OCI-LY7 (cell line): ENCODE measurements around the gene SENP6. TPM values are rescaled to one million over a fixed set of nuclear protein-coding genes. Genes with fewer than 3 reads are reported as not detected.

Experiments
- Bru-seq: library from RNA; stranded (reverse); fragments of 400-500 nt; gene quantifications from one replicate; lab custom pipeline; 2021; lab: Mats Ljungman, UMichigan
- BruChase-seq, 2 experiments: library from RNA; stranded (reverse); fragments of 400-500 nt; gene quantifications; one replicate each; lab custom pipeline; 2021; lab: Mats Ljungman, UMichigan
- BruUV-seq: library from RNA; stranded (reverse); fragments of 400-500 nt; replicated peaks from 2 replicates; lab custom pipeline; 2021; lab: Mats Ljungman, UMichigan
- CTCF ChIA-PET: fragments of 300-600 bp; sonication (Branson Sonifier 250); formaldehyde crosslinking; loops from one replicate; lab custom pipeline; 2022; ENCODE audit warnings: antibody characterized with exemption; ENCODE audit not compliant: unreplicated experiment; lab: Charles Lee
- POLR2A ChIA-PET: fragments of 300-600 bp; sonication (Branson Sonifier 250); formaldehyde crosslinking; loops from one replicate; lab custom pipeline; 2022; ENCODE audit warnings: antibody characterized with exemption; lab: Charles Lee
- DNase-seq: peaks from one replicate; pipeline ENCODE4 v3.0.0-alpha.2; 2015; ENCODE audit warnings: low spot score
- H2AFZ ChIP-seq: fragments of 200-600 bp; sonication (generic), shearing (Covaris generic); 2 replicates; pipeline ENCODE4 v1.6.1; 2014; ENCODE audit warnings: mild to moderate bottlenecking, antibody characterized with exemption, low read length, moderate library complexity
- H3K27ac ChIP-seq: fragments of 200-600 bp; sonication (generic); 2 replicates; pipeline ENCODE4 v1.5.1; 2014; ENCODE audit warnings: mixed run types, low read depth, mild to moderate bottlenecking, moderate library complexity, low read length, inconsistent platforms; ENCODE audit not compliant: poor library complexity, severe bottlenecking
- H3K36me3 ChIP-seq: fragments of 200-600 bp; sonication (generic); 2 replicates; pipeline ENCODE4 v1.6.1; 2014; ENCODE audit warnings: mild to moderate bottlenecking, antibody characterized with exemption, low read length, moderate library complexity, mixed read lengths; ENCODE audit not compliant: insufficient read depth
- H3K4me1 ChIP-seq: fragments of 200-600 bp; sonication (generic); 2 replicates; pipeline ENCODE4 v1.5.1; 2014; ENCODE audit warnings: mild to moderate bottlenecking, low read length; ENCODE audit not compliant: insufficient read depth, poor library complexity, severe bottlenecking
- H3K4me2 ChIP-seq: fragments of 200-600 bp; sonication (generic); 2 replicates; pipeline ENCODE4 v1.6.1; 2014; ENCODE audit warnings: mild to moderate bottlenecking, low read length
- H3K4me3 ChIP-seq: fragments of 200-600 bp; sonication (generic); 2 replicates; pipeline ENCODE4 v1.5.1; 2014; ENCODE audit warnings: mild to moderate bottlenecking, low read depth, low read length; ENCODE audit not compliant: poor library complexity, severe bottlenecking
- H3K79me2 ChIP-seq: fragments of 200-600 bp; sonication (generic); 2 replicates; pipeline ENCODE4 v1.6.1; 2016; ENCODE audit warnings: low read depth, mild to moderate bottlenecking, low read length, moderate library complexity, mixed read lengths; ENCODE audit not compliant: insufficient read depth
- H3K9me2 ChIP-seq: fragments of 200-600 bp; sonication (generic); 2 replicates; pipeline ENCODE4 v1.6.1; 2016; ENCODE audit warnings: mild to moderate bottlenecking, low read length, mixed read lengths; ENCODE audit not compliant: insufficient read depth
- H3K9me3 ChIP-seq: fragments of 200-600 bp; sonication (generic); 2 replicates; pipeline ENCODE4 v1.6.1; 2014; ENCODE audit warnings: mild to moderate bottlenecking, mixed run types, low read length, mixed read lengths
- H4K20me1 ChIP-seq: fragments of 200-600 bp; sonication (generic); 2 replicates; pipeline ENCODE4 v1.6.1; 2014; ENCODE audit warnings: mild to moderate bottlenecking, antibody characterized with exemption, low read length, moderate library complexity, mixed read lengths; ENCODE audit not compliant: insufficient read depth
- CTCF ChIP-seq: fragments of 200-600 bp; sonication (generic); conservative IDR thresholded peaks from 2 replicates; pipeline ENCODE4 v1.5.1; 2014; ENCODE audit warnings: mild to moderate bottlenecking, antibody characterized with exemption, low read length, moderate library complexity, mixed read lengths
- EZH2phosphoT487 ChIP-seq: fragments of 200-600 bp; sonication (generic); IDR thresholded peaks from 2 replicates; pipeline ENCODE4 v1.6.1; 2018; ENCODE audit warnings: low read depth, borderline replicate concordance, mild to moderate bottlenecking, mixed run types, antibody characterized with exemption, low read length, moderate library complexity, mixed read lengths
- intact Hi-C: fragments of 100-400 bp; cut with micrococcal nuclease; formaldehyde crosslinking; loops from one replicate; pipeline ENCODE4 v1.10.0; 2022; ENCODE audit not compliant: unreplicated experiment
- long read RNA-seq: library from polyadenylated mRNA; stranded (forward); transcript quantifications from one replicate; pipeline ENCODE4 v2.0.0, GENCODE V29; 2022
- total RNA-seq, 2 experiments: library from RNA; depleted of rRNA in 1 of 2; stranded (reverse); fragments of >200 nt in 1 of 2; shearing (Covaris generic) in 1 of 2; gene quantifications; 2 replicates each; pipeline ENCODE4 v1.2.3, GENCODE V29; 2014 to 2022

The SENP6 gene
- total RNA-seq (2014; rRNA removed; shearing (Covaris generic)) = 61.1 and 63.5 TPM in 2 replicates
- total RNA-seq (2022) = 85.4 and 96.2 TPM in 2 replicates
- Bru-seq, nascent RNA = percentile 92 among the genes with signal in this experiment
- percentile 87 among the genes with signal in this experiment for BruChase-seq, experiment 1, labeled RNA remaining after a 6-hour chase
- BruChase-seq, experiment 2, labeled RNA remaining after a 2-hour chase = percentile 87 among the genes with signal in this experiment
- long read RNA-seq, full-length matches to known transcripts = 26 of 79 reads
- long read RNA-seq, partial matches to known transcripts = 13 of 79 reads
- long read RNA-seq, other reads (novel, unspliced or antisense) = 40 of 79 reads

GRCh38 chr6:75601304-75602245 is at the start of gene SENP6:
Gene SENP6 (plus strand): TSS chr6:75601880. CDS start chr6:75602525, 645 bp downstream.
- H3K4me1 ChIP-seq = peaks cover 30% of the 10 kb centered on the region
- ChIA-PET CTCF (no interaction called here), POLR2A (interaction anchor here (1.0 to 2.3 kb wide), 3 partner anchors 10 to 358 kb away, joined by 3 to 16 read pairs (median 11); partner anchors contain the start of gene COX7A2)
- peaks cover 43% of the 10 kb centered on the region for H3K79me2 ChIP-seq
- peak within 1 kb of the TSS; percentile 95 for H2AFZ ChIP-seq
- H3K4me3 ChIP-seq = peak within 1 kb of the TSS; percentile 98
- H3K9me3 ChIP-seq = no peaks in the 10 kb centered on the region
- peaks cover 18% of the 10 kb centered on the region for H4K20me1 ChIP-seq
- no peaks in the 10 kb centered on the region for H3K9me2 ChIP-seq
- peaks cover 16% of the 10 kb centered on the region for H3K36me3 ChIP-seq
- TF ChIP-seq EZH2phosphoT487 = no peak
- no peak for TF ChIP-seq CTCF
- DNase-seq = peak; percentile 85
- TSS peak; percentile 91 for BruUV-seq
- intact Hi-C loops = loop anchor here (1.0 to 5.0 kb wide), 2 partner anchors 317 to 359 kb away; partner anchors contain the start of genes COX7A2 and TMEM30A
- H3K27ac ChIP-seq = peak within 1 kb of the TSS; percentile 82
- peak within 1 kb of the TSS; percentile 98 for H3K4me2 ChIP-seq

GRCh38 chr6:75556240-75556639 is 45.4 kb upstream of the SENP6 start:
- no peaks in the 10 kb centered on the region for H3K4me1 ChIP-seq
- H3K4me2 ChIP-seq = no peak overlapping the region
- no peak overlapping the region for H3K27ac ChIP-seq
- intact Hi-C loops = no loop called here
- CTCF ChIA-PET = no interaction called here
- no peaks in the 10 kb centered on the region for H3K9me2 ChIP-seq
- no peaks in the 10 kb centered on the region for H4K20me1 ChIP-seq
- H3K9me3 ChIP-seq = no peaks in the 10 kb centered on the region
- POLR2A ChIA-PET = interaction anchor here (0.6 kb wide), 2 partner anchors 14 to 19 kb away, joined by 3 to 4 read pairs; no protein-coding TSS in a partner anchor
- no peak overlapping the region for H3K4me3 ChIP-seq
- TF ChIP-seq CTCF = no peak
- BruUV-seq = no TSS peak
- no peak overlapping the region for H2AFZ ChIP-seq
- H3K79me2 ChIP-seq = no peaks in the 10 kb centered on the region
- DNase-seq = no peak
- no peaks in the 10 kb centered on the region for H3K36me3 ChIP-seq
